B cell (primary cell): ENCODE data around the gene PAQR4. TPM values are rescaled to one million over a fixed set of nuclear protein-coding genes. Genes with fewer than 3 reads are reported as not detected.

ENCODE experiments used
- ATAC-seq: fragments of 200-7000 bp; cut with Tn5 transposase; one replicate; pipeline ENCODE4 v1.10.0; 2021; ENCODE audit warnings: low read depth, mild to moderate bottlenecking, moderate number of reproducible peaks, moderate library complexity
- CTCF ChIA-PET: fragments of 350-600 bp; sonication (Branson Sonifier 250); formaldehyde crosslinking; loops from one replicate; lab custom pipeline; 2021; ENCODE audit warnings: antibody characterized with exemption, inconsistent platforms; lab: Charles Lee
- POLR2A ChIA-PET: fragments of 350-600 bp; sonication (Branson Sonifier 250); formaldehyde crosslinking; loops from one replicate; lab custom pipeline; 2021; ENCODE audit warnings: antibody characterized with exemption; lab: Charles Lee
- DNase-seq: peaks from one replicate; pipeline ENCODE4 v3.0.0; 2013
- H2AFZ ChIP-seq: 2 replicates; pipeline ENCODE4 v1.6.1; 2012; ENCODE audit warnings: mild to moderate bottlenecking, low read depth, low read length; ENCODE audit not compliant: insufficient read depth, poor library complexity, severe bottlenecking
- H3K27ac ChIP-seq, 2 donors: 1 replicate in 1 of 2; 2 replicates in 1 of 2; pipeline ENCODE4 v1.5.1; 2012 to 2013; ENCODE audit warnings: low read length in 2 of 2, mild to moderate bottlenecking in 2 of 2, moderate library complexity in 1 of 2
- H3K27me3 ChIP-seq, 4 experiments: fragments of 200-600 bp in 1 of 4; sonication (generic) in 1 of 4; replicated peaks in 1 of 4; 1 replicate in 2 of 4; 2 replicates in 2 of 4; pipeline versions ENCODE4 v1.6.1 to v1.7.0; 2013 to 2016; ENCODE audit warnings: low read length in 3 of 4, mild to moderate bottlenecking in 2 of 4, mixed read lengths in 1 of 4, moderate library complexity in 1 of 4; ENCODE audit not compliant: insufficient read depth in 4 of 4, control insufficient read depth in 3 of 4; ENCODE audit errors: control extremely low read depth in 1 of 4
- H3K36me3 ChIP-seq, 2 experiments: replicated peaks in 1 of 2; 1 replicate in 1 of 2; 2 replicates in 1 of 2; pipeline versions ENCODE4 v1.6.1 to v1.7.1; 2013; ENCODE audit warnings: low read length in 1 of 2; ENCODE audit not compliant: insufficient read depth in 2 of 2, control insufficient read depth in 1 of 2; ENCODE audit errors: control extremely low read depth in 1 of 2, extremely low read depth in 1 of 2
- H3K4me1 ChIP-seq, 2 donors: fragments of 200-600 bp in 1 of 2; sonication (generic) in 1 of 2; 1 replicate in 1 of 2; 2 replicates in 1 of 2; pipeline versions ENCODE4 v1.5.1 to v1.6.1; 2013 to 2017; ENCODE audit warnings: low read length in 2 of 2; ENCODE audit not compliant: control insufficient read depth in 2 of 2, insufficient read depth in 2 of 2
- H3K4me2 ChIP-seq: replicated peaks from 2 replicates; pipeline ENCODE3; 2012; ENCODE audit warnings: mild to moderate bottlenecking, low read depth, low read length; ENCODE audit not compliant: poor library complexity, severe bottlenecking
- H3K4me3 ChIP-seq, 5 experiments: fragments of 200-600 bp in 1 of 5; sonication (generic) in 1 of 5; 1 replicate in 3 of 5; 2 replicates in 2 of 5; pipeline versions ENCODE4 v1.5.1 to v1.7.0; 2011 to 2016; ENCODE audit warnings: low read length in 4 of 5, mild to moderate bottlenecking in 4 of 5, low read depth in 2 of 5, control low read depth in 1 of 5, moderate library complexity in 1 of 5; ENCODE audit not compliant: insufficient read depth in 1 of 5; ENCODE audit errors: control extremely low read depth in 1 of 5, extremely low read depth in 1 of 5
- H3K79me2 ChIP-seq: fragments of 200-600 bp; sonication (generic); one replicate; pipeline ENCODE4 v1.6.0; 2016; ENCODE audit warnings: low read length; ENCODE audit not compliant: control insufficient read depth, insufficient read depth
- H3K9ac ChIP-seq: fragments of 200-600 bp; sonication (generic); 2 replicates; pipeline ENCODE4 v1.6.1; 2017; ENCODE audit warnings: mild to moderate bottlenecking, low read length, moderate library complexity
- H3K9me3 ChIP-seq, 3 donors: one replicate each; pipeline versions ENCODE4 v1.6.1 to v1.7.1; 2013; ENCODE audit warnings: low read length in 2 of 3; ENCODE audit not compliant: control insufficient read depth in 2 of 3, insufficient read depth in 1 of 3; ENCODE audit errors: control extremely low read depth in 1 of 3
- H4K20me1 ChIP-seq: 2 replicates; pipeline ENCODE4 v1.6.0; 2012; ENCODE audit warnings: mild to moderate bottlenecking, low read length; ENCODE audit not compliant: insufficient read depth, control insufficient read depth, poor library complexity, severe bottlenecking
- H3K27ac Mint-ChIP-seq: one replicate; pipeline ENCODE4 v1.8.0; 2021; ENCODE audit warnings: mixed read lengths
- H3K27me3 Mint-ChIP-seq: one replicate; pipeline ENCODE4 v1.8.0; 2021; ENCODE audit warnings: mixed read lengths
- H3K4me1 Mint-ChIP-seq: one replicate; pipeline ENCODE4 v1.8.0; 2021; ENCODE audit warnings: mixed read lengths
- H3K4me3 Mint-ChIP-seq: one replicate; pipeline ENCODE4 v1.8.0; 2021; ENCODE audit warnings: mixed read lengths
- H3K9me3 Mint-ChIP-seq: one replicate; pipeline ENCODE4 v1.8.0; 2022; ENCODE audit warnings: mixed read lengths; ENCODE audit not compliant: insufficient read depth
- CTCF ChIP-seq: fragments of 200-600 bp; IDR thresholded peaks from one replicate; pipeline ENCODE4 v1.8.0; 2022; ENCODE audit warnings: antibody characterized with exemption, mild to moderate bottlenecking
- EZH2 ChIP-seq: IDR thresholded peaks from 2 replicates; pipeline ENCODE4 v1.6.1; 2012; ENCODE audit warnings: borderline replicate concordance, low read depth, mild to moderate bottlenecking, moderate library complexity, low read length; ENCODE audit not compliant: insufficient read depth, poor library complexity, severe bottlenecking
- WGBS: methylation state at CpG from one replicate; pipeline ENCODE4 v1.1.5; 2013; ENCODE audit warnings: missing lambda C conversion rate; ENCODE audit not compliant: insufficient coverage; 5-methylcytosine and 5-hydroxymethylcytosine counted together
- intact Hi-C: fragments of 100-400 bp; cut with micrococcal nuclease; formaldehyde crosslinking; loops from one replicate; pipeline ENCODE4 v1.10.0; 2022
- polyA plus RNA-seq: library from polyadenylated mRNA; depleted of rRNA; stranded (reverse); fragments of >200 nt; gene quantifications from 2 replicates; pipeline ENCODE4 v1.2.3, GENCODE V29; 2012
- total RNA-seq, 2 donors: library from RNA; stranded (reverse); fragments of 120-200 nt in 1 of 2; gene quantifications; 1 replicate in 1 of 2; 2 replicates in 1 of 2; pipeline versions ENCODE4 v1.2.3 to v1.2.4, GENCODE V29; 2013 to 2022

Gene PAQR4
- total and polyA plus RNA-seq, 2 donors (not counting 1 experiment from before 2014, with no cell fraction given): 2.6 to 2.8 TPM

DNA sequence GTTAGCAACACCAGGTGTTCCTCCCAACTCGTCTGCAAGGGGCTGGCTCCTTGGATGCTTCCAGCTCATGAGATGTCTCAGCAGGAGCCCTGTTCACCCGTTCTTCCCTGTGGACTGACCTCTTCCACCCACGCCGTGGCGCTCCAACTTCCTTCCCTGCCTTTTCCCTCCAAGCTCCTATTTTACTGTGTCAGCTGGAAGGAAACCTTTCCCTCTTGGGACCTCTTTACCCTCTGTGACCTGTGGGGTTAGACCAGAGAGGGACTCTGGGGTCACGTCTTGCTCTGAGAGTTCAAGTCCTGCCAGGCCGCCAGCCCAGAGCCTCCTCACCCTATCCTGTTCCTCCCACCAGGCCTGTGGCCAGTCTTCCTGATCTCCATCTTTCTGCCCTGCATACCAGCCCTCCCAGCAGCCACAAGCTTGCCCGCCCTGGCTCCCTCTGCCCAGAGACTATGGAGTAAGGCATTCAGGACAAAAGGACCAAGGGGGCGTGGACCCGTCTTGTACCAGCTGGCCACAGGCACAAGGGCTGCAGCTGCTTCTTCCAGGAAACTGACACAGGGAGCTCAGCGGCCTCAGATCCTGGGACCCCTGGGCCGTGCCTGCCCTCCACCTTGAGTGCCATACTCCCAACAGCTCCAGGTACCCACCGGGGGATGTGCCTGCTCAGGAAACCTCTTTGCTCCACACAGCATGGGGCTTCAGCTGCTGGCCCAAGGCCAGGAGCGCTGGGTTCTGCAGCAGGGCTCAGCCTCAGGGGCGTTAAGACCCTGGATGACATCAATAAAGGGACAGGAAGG is 3.0 kb downstream of the PAQR4 start:
- Histone ChIP-seq H3K9ac (no peak overlapping the region), H3K9me3 (peaks cover 0 to 15% (median 0%) of the 10 kb centered on the region in 3 donors), H3K4me2 (no peak overlapping the region), H3K36me3 (no peaks in the 10 kb centered on the region), H3K4me1 (peaks cover 25 to 28% of the 10 kb centered on the region in 2 donors), H3K79me2 (no peaks in the 10 kb centered on the region), H3K4me3 (no peak overlapping the region), H2AFZ (no peak overlapping the region), H3K27ac (no peak overlapping the region), H4K20me1 (peaks cover 12% of the 10 kb centered on the region), H3K27me3 (peaks cover 0 to 25% (median 8%) of the 10 kb centered on the region in 4 experiments)
- ChIA-PET POLR2A (interaction anchor here (0.5 to 0.6 kb wide), 2 partner anchors 53 to 1697 kb away, joined by 3 to 4 read pairs; no protein-coding TSS in a partner anchor), CTCF (interaction anchor here (0.8 to 1.6 kb wide), 2 partner anchors 10 to 104 kb away, joined by 3 to 4 read pairs; no protein-coding TSS in a partner anchor)
- DNase-seq (no peak), ATAC-seq (no peak)
- Mint-ChIP-seq H3K4me3 (no peak overlapping the region), H3K27me3 (peaks cover 12% of the 10 kb centered on the region), H3K9me3 (no peaks in the 10 kb centered on the region), H3K4me1 (peaks cover 16% of the 10 kb centered on the region), H3K27ac (no peak overlapping the region)
- TF ChIP-seq EZH2 (no peak), CTCF (no peak)
- intact Hi-C loops: no loop called here
- 74% methylated on average over 11 of the region's 15 CpGs for WGBS

GRCh38 chr16:2973093-2973492 is 3.9 kb downstream of the PAQR4 start:
- H3K27ac ChIP-seq: no peak overlapping the region
- no peak overlapping the region for H2AFZ ChIP-seq
- intact Hi-C loops: no loop called here
- POLR2A ChIA-PET: no interaction called here
- H4K20me1 ChIP-seq: peaks cover 3% of the 10 kb centered on the region
- peaks cover 0 to 8% (median 0%) of the 10 kb centered on the region in 3 donors for H3K9me3 ChIP-seq
- H3K9ac ChIP-seq: no peak overlapping the region
- Mint-ChIP-seq H3K4me3 (no peak overlapping the region), H3K4me1 (peaks cover 10% of the 10 kb centered on the region), H3K27ac (no peak overlapping the region), H3K27me3 (peaks cover 9% of the 10 kb centered on the region), H3K9me3 (no peaks in the 10 kb centered on the region)
- no peaks in the 10 kb centered on the region for H3K79me2 ChIP-seq
- DNase-seq: no peak
- H3K27me3 ChIP-seq: peaks cover 0 to 17% (median 4%) of the 10 kb centered on the region in 4 experiments
- WGBS: 90% methylated on average over 5 of the region's 5 CpGs
- H3K36me3 ChIP-seq: no peaks in the 10 kb centered on the region
- CTCF ChIA-PET: no interaction called here
- peaks cover 16 to 19% of the 10 kb centered on the region in 2 donors for H3K4me1 ChIP-seq
- no peak for TF ChIP-seq EZH2
- no peak for TF ChIP-seq CTCF
- no peak overlapping the region for H3K4me3 ChIP-seq
- ATAC-seq: no peak
- H3K4me2 ChIP-seq: no peak overlapping the region
